Right atrium auricular region (tissue), 2 donors: ENCODE data around the gene STEAP3. TPM values are rescaled to one million over a fixed set of nuclear protein-coding genes. Genes with fewer than 3 reads are reported as not detected.

ENCODE experiments used
- DNase-seq: peaks from one replicate; pipeline ENCODE4 v3.0.0-alpha.2; 2019; ENCODE audit warnings: low spot score
- H3K27ac ChIP-seq, 2 donors: fragments of 200-600 bp; sonication (generic); 1 replicate in 1 of 2; 2 replicates in 1 of 2; pipeline ENCODE4 v1.5.1; 2016 to 2019
- H3K27me3 ChIP-seq, 2 donors: fragments of 200-600 bp; sonication (generic); one replicate each; pipeline versions ENCODE4 v1.5.1 to v1.6.0; 2017 to 2019
- H3K36me3 ChIP-seq: fragments of 200-600 bp; sonication (generic); one replicate; pipeline ENCODE4 v1.5.1; 2016
- H3K4me1 ChIP-seq, 2 donors: fragments of 200-600 bp; sonication (generic); one replicate each; pipeline versions ENCODE4 v1.5.1 to v1.6.0; 2017 to 2019
- H3K4me3 ChIP-seq, 2 donors: fragments of 200-600 bp; sonication (generic); 1 replicate in 1 of 2; 2 replicates in 1 of 2; pipeline ENCODE4 v1.5.1; 2017 to 2019; ENCODE audit warnings: mild to moderate bottlenecking in 1 of 2, moderate library complexity in 1 of 2
- H3K9me3 ChIP-seq, 2 donors: fragments of 200-600 bp; sonication (generic); one replicate each; pipeline ENCODE4 v1.5.1; 2019
- total RNA-seq, 2 donors: library from RNA; depleted of rRNA; stranded (reverse); fragments of >200 nt; gene quantifications; one replicate each; pipeline ENCODE4 v1.1.0, GENCODE V29; 2016
- TF ChIP-seq, protein P1 (sequence below), 2 donors: fragments of 200-600 bp; sonication (generic); IDR thresholded peaks; one replicate each; pipeline ENCODE4 v1.5.1; 2019; ENCODE audit warnings: antibody characterized with exemption in 2 of 2

STEAP3 gene
- total RNA-seq, 2 donors from 2014 or later, result 4.4 to 8.2 TPM

DNA sequence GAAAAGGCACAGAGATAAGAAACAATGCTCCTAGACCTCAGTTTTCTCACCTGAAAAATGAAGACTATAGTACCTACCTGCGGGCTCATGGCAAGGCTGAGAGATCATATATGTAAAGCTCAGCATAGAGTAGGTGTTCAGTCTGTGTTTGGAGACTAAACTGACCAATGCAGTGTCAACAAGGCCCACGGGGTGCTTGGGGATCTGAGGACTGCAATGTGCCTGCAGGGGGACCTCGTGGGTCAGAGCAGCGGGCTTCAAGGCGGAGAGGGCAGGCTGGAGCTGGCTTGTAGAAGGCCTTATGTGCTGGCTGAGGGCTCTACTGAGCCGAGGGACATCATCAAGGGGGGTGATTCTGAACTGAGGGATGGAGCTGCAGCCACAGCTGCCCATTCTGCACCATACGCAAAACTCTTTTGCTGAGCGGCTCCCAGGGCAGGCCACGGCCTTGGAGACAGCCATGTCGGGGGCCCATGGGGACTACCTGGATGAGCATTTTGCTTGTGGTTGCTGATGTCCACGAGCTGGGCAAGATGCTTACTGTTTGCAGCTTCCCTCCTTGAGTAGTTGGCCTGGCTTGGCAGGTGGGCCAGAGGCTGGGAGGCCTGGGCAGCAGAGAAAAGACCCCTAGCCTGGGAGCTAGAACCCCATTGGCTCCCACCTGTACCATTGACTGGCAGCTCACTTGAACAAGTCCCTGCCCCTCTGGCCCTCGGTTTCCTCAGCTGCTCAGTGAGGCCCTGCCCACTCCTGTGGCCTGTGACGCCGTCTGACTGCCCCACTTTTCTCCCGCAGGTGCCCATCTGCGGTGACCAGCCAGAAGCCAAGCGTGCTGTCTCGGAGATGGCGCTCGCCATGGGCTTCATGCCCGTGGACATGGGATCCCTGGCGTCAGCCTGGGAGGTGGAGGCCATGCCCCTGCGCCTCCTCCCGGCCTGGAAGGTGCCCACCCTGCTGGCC lies 23.5 kb downstream of the STEAP3 start:
- no peaks in the 10 kb centered on the region for H3K27me3 ChIP-seq
- no peak for DNase-seq
- H3K9me3 ChIP-seq, result no peaks in the 10 kb centered on the region
- no peak overlapping the region for H3K27ac ChIP-seq
- H3K36me3 ChIP-seq, result peaks cover 8% of the 10 kb centered on the region
- TF ChIP-seq, protein P1, sequence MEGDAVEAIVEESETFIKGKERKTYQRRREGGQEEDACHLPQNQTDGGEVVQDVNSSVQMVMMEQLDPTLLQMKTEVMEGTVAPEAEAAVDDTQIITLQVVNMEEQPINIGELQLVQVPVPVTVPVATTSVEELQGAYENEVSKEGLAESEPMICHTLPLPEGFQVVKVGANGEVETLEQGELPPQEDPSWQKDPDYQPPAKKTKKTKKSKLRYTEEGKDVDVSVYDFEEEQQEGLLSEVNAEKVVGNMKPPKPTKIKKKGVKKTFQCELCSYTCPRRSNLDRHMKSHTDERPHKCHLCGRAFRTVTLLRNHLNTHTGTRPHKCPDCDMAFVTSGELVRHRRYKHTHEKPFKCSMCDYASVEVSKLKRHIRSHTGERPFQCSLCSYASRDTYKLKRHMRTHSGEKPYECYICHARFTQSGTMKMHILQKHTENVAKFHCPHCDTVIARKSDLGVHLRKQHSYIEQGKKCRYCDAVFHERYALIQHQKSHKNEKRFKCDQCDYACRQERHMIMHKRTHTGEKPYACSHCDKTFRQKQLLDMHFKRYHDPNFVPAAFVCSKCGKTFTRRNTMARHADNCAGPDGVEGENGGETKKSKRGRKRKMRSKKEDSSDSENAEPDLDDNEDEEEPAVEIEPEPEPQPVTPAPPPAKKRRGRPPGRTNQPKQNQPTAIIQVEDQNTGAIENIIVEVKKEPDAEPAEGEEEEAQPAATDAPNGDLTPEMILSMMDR (IDR thresholded peaks at IDR 0.05), result no peak
- no peaks in the 10 kb centered on the region for H3K4me1 ChIP-seq
- H3K4me3 ChIP-seq, result no peak overlapping the region

DNA sequence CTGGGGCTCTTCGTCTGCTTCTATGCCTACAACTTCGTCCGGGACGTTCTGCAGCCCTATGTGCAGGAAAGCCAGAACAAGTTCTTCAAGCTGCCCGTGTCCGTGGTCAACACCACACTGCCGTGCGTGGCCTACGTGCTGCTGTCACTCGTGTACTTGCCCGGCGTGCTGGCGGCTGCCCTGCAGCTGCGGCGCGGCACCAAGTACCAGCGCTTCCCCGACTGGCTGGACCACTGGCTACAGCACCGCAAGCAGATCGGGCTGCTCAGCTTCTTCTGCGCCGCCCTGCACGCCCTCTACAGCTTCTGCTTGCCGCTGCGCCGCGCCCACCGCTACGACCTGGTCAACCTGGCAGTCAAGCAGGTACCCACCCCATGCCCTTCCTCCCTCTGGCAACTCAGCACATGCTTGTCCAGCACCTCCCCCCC lies 24.2 kb downstream of the STEAP3 start:
- no peak overlapping the region for H3K27ac ChIP-seq
- H3K4me1 ChIP-seq, result no peaks in the 10 kb centered on the region
- TF ChIP-seq, protein P1 (IDR thresholded peaks at IDR 0.05), result no peak
- peaks cover 8% of the 10 kb centered on the region for H3K36me3 ChIP-seq
- no peak overlapping the region for H3K4me3 ChIP-seq
- DNase-seq, result no peak
- no peaks in the 10 kb centered on the region for H3K9me3 ChIP-seq
- no peaks in the 10 kb centered on the region for H3K27me3 ChIP-seq

DNA sequence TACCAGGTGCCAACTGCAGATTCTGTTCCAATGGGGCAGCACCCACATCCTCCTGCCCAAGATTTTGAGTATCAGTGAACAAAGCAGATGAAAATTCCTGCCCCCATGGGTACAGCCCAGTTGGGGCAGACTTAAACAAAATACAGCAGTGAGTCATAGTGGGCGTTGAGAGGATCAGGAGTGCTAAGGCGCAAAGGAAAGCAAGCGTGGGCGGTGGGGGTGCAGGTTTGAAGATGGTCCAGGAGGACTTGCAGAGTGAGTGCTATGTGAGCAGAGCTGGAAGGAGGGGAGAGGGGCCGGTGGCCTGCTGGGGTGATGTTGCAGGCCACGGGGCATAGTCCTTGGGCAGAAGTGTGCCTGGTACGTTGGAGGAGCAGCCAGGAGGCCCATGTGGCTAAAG lies 24.7 kb downstream of the STEAP3 start:
- peaks cover 8% of the 10 kb centered on the region for H3K36me3 ChIP-seq
- TF ChIP-seq, protein P1 (IDR thresholded peaks at IDR 0.05), result no peak

DNA sequence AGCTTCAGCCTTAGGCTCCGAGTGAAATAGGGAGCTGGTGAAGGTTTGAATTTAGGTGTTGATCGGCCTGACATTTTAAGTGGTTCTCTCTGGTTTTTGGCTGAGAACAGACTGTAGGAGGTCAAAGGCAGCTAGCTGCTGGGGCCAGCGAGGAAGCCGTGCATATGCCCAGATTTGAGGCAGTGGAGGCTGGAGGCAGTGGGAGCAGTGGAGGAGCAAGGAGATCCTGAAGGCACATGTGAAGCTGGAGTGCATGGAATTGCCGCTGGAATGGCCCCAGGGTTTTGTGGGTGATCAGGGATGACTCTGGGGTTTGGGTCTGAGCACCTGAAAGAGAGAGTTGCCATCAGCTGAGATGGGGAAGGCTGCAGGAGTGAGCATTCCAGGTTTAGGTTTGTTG lies 25.1 kb downstream of the STEAP3 start:
- TF ChIP-seq, protein P1 (IDR thresholded peaks at IDR 0.05), result no peak
- no peak overlapping the region for H3K27ac ChIP-seq
- no peaks in the 10 kb centered on the region for H3K27me3 ChIP-seq
- H3K36me3 ChIP-seq, result peaks cover 8% of the 10 kb centered on the region
- no peaks in the 10 kb centered on the region for H3K4me1 ChIP-seq
- H3K9me3 ChIP-seq, result no peaks in the 10 kb centered on the region
- DNase-seq, result no peak
- no peak overlapping the region for H3K4me3 ChIP-seq

More for the DNA sequence above, 24.7 kb downstream of the STEAP3 start:
- Histone ChIP-seq H3K4me1 (no peaks in the 10 kb centered on the region), H3K27ac (no peak overlapping the region), H3K27me3 (no peaks in the 10 kb centered on the region), H3K9me3 (no peaks in the 10 kb centered on the region), H3K4me3 (no peak overlapping the region)
- DNase-seq, result no peak

DNA sequence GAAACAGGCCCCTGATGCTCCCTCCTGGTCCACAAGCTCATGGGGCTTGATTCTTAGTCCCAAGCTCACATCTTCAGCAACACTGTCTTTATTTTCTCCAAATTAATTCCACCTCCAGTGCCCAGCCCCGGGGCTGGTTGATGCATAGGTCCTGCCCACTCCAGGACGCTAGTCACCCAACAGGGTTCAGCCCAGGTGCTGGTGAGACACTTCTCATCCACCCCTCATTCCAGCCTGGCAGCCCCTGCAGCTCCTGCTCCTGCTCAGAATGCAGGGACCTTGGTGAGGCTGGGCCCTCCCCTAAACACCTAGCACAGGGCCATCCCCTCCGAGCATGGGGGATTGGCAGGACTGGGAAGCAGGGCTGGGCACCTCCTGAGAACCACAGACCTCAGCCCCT lies 25.7 kb downstream of the STEAP3 start:
- no peak overlapping the region for H3K27ac ChIP-seq

More for the DNA sequence above, 25.7 kb downstream of the STEAP3 start:
- Histone ChIP-seq H3K4me1 (no peaks in the 10 kb centered on the region), H3K36me3 (peaks cover 8% of the 10 kb centered on the region), H3K9me3 (no peaks in the 10 kb centered on the region), H3K4me3 (no peak overlapping the region), H3K27me3 (no peaks in the 10 kb centered on the region)
- TF ChIP-seq, protein P1 (IDR thresholded peaks at IDR 0.05), result no peak
- DNase-seq, result no peak
